ENCODE data around the gene PKNOX2.

- TF ChIP-seq CTCF (IDR thresholded peaks at IDR 0.05; ENCODE audit: borderline replicate concordance, extremely low read depth, low read length, poor library complexity, severe bottlenecking), result no peak
- TF ChIP-seq EZH2 (IDR thresholded peaks at IDR 0.05; ENCODE audit: borderline replicate concordance, low read depth, low read length, severe bottlenecking), result no peak
Measured at GRCh38 chr11:125226031-125226430, 61.5 kb downstream of the PKNOX2 start.
